Caco-2 (cell line): Measurements from ENCODE around the gene LMTK2. TPM values are rescaled to one million over a fixed set of nuclear protein-coding genes. Genes with fewer than 3 reads are reported as not detected.

Experiments
- BruUV-seq: library from RNA; stranded (reverse); fragments of 400-500 nt; replicated peaks from 2 replicates; lab custom pipeline; 2021; lab: Mats Ljungman, UMichigan
- CTCF ChIA-PET: fragments of 300-600 bp; sonication (Branson Sonifier 250); formaldehyde crosslinking; loops from one replicate; lab custom pipeline; 2022; ENCODE audit warnings: antibody characterized with exemption; lab: Charles Lee
- POLR2A ChIA-PET: fragments of 300-600 bp; sonication (Branson Sonifier 250); formaldehyde crosslinking; loops from one replicate; lab custom pipeline; 2022; ENCODE audit warnings: antibody characterized with exemption; lab: Charles Lee
- DNase-seq, 2 experiments: peaks; one replicate each; pipeline versions ENCODE4 v3.0.0 to v3.0.0-alpha.2; 2020 to 2022
- H3K27me3 ChIP-seq: replicated peaks from 2 replicates; pipeline ENCODE4 v1.6.0; 2011; ENCODE audit warnings: low read length; ENCODE audit not compliant: control insufficient read depth, insufficient read depth
- H3K36me3 ChIP-seq: 2 replicates; pipeline ENCODE4 v1.5.1; 2011; ENCODE audit warnings: low read length; ENCODE audit not compliant: control insufficient read depth, insufficient read depth
- H3K4me1 ChIP-seq: fragments of 250-450 bp; sonication (Bioruptor Pico); 2 replicates; pipeline ENCODE4 v1.5.1; 2020; ENCODE audit warnings: mild to moderate bottlenecking
- H3K4me3 ChIP-seq: 2 replicates; pipeline ENCODE4 v1.5.1; 2011; ENCODE audit warnings: low read depth, mild to moderate bottlenecking, control low read depth, low read length
- H3K9me3 ChIP-seq: fragments of 250-450 bp; sonication (Bioruptor Pico); 2 replicates; pipeline ENCODE4 v1.5.1; 2020; ENCODE audit warnings: mild to moderate bottlenecking, moderate library complexity
- H3K27ac Mint-ChIP-seq: one replicate; pipeline ENCODE4 v1.8.0; 2022; ENCODE audit warnings: mixed read lengths; ENCODE audit not compliant: unreplicated experiment
- H3K27me3 Mint-ChIP-seq: one replicate; pipeline ENCODE4 v1.8.0; 2022; ENCODE audit warnings: mixed read lengths; ENCODE audit not compliant: insufficient read depth, unreplicated experiment
- H3K36me3 Mint-ChIP-seq: one replicate; pipeline ENCODE4 v1.8.0; 2022; ENCODE audit warnings: mild to moderate bottlenecking, mixed read lengths; ENCODE audit not compliant: insufficient read depth, unreplicated experiment
- H3K4me1 Mint-ChIP-seq: one replicate; pipeline ENCODE4 v1.8.0; 2022; ENCODE audit warnings: low read depth, mixed read lengths; ENCODE audit not compliant: unreplicated experiment
- H3K4me3 Mint-ChIP-seq: one replicate; pipeline ENCODE4 v1.8.0; 2022; ENCODE audit warnings: mild to moderate bottlenecking, moderate library complexity, mixed read lengths; ENCODE audit not compliant: unreplicated experiment
- H3K9me3 Mint-ChIP-seq: one replicate; pipeline ENCODE4 v1.8.0; 2022; ENCODE audit warnings: mixed read lengths; ENCODE audit not compliant: unreplicated experiment
- CTCF ChIP-seq, 2 experiments: fragments of 200-600 bp in 1 of 2; IDR thresholded peaks; 1 replicate in 1 of 2; 2 replicates in 1 of 2; pipeline versions ENCODE4 v1.5.1 to v1.8.0; 2011 to 2022; ENCODE audit warnings: antibody characterized with exemption in 1 of 2, control low read depth in 1 of 2, inconsistent platforms in 1 of 2, low read depth in 1 of 2, low read length in 1 of 2, mild to moderate bottlenecking in 1 of 2, moderate library complexity in 1 of 2; ENCODE audit not compliant: insufficient read depth in 1 of 2, severe bottlenecking in 1 of 2, unreplicated experiment in 1 of 2
- intact Hi-C: fragments of 100-400 bp; cut with micrococcal nuclease; formaldehyde crosslinking; loops from one replicate; pipeline ENCODE4 v1.10.0; 2022; ENCODE audit not compliant: unreplicated experiment
- total RNA-seq: library from RNA; stranded (reverse); gene quantifications from 2 replicates; pipeline ENCODE4 v1.2.3, GENCODE V29; 2022

Gene LMTK2
- total RNA-seq, 1 experiment from 2014 or later: 21.9 TPM

- H3K4me3 ChIP-seq: no peak overlapping the region
- no peaks in the 10 kb centered on the region for H3K4me1 Mint-ChIP-seq
- no TSS peak for BruUV-seq
- H3K9me3 ChIP-seq: no peaks in the 10 kb centered on the region
- H3K9me3 Mint-ChIP-seq: no peaks in the 10 kb centered on the region
- H3K36me3 Mint-ChIP-seq: peaks cover 39% of the 10 kb centered on the region
- CTCF ChIA-PET: no interaction called here
- no peaks in the 10 kb centered on the region for H3K36me3 ChIP-seq
- intact Hi-C loops: no loop called here
- H3K27ac Mint-ChIP-seq: no peak overlapping the region
- no peak for DNase-seq
- TF ChIP-seq CTCF (IDR thresholded peaks at IDR 0.05; ENCODE audit: insufficient read depth in 1 of 2, low read depth in 1 of 2, low read length in 1 of 2, severe bottlenecking in 1 of 2, unreplicated experiment in 1 of 2): no peak
- no peaks in the 10 kb centered on the region for H3K27me3 Mint-ChIP-seq
- H3K27me3 ChIP-seq: no peaks in the 10 kb centered on the region
- POLR2A ChIA-PET: no interaction called here
- no peak overlapping the region for H3K4me3 Mint-ChIP-seq
- H3K4me1 ChIP-seq: no peaks in the 10 kb centered on the region
These were observed 51.1 kb downstream of the LMTK2 start for GRCh38 chr7:98157761-98158160.

- BruUV-seq: no TSS peak
- H3K27ac Mint-ChIP-seq: no peak overlapping the region
- DNase-seq: no peak
- CTCF ChIA-PET: interaction anchor here (1.0 kb wide), 1 partner anchor 52 kb away, joined by 4 read pairs; no protein-coding TSS in a partner anchor
- peaks cover 6% of the 10 kb centered on the region for H3K4me1 Mint-ChIP-seq
- Histone ChIP-seq H3K4me3 (no peak overlapping the region), H3K27me3 (no peaks in the 10 kb centered on the region), H3K36me3 (no peaks in the 10 kb centered on the region), H3K4me1 (no peaks in the 10 kb centered on the region), H3K9me3 (no peaks in the 10 kb centered on the region)
- no peaks in the 10 kb centered on the region for H3K27me3 Mint-ChIP-seq
- no peak for TF ChIP-seq CTCF (IDR thresholded peaks at IDR 0.05; ENCODE audit: insufficient read depth in 1 of 2, low read depth in 1 of 2, low read length in 1 of 2, severe bottlenecking in 1 of 2, unreplicated experiment in 1 of 2)
- H3K36me3 Mint-ChIP-seq: peaks cover 11% of the 10 kb centered on the region
- intact Hi-C loops: no loop called here
- POLR2A ChIA-PET: no interaction called here
- no peaks in the 10 kb centered on the region for H3K9me3 Mint-ChIP-seq
- H3K4me3 Mint-ChIP-seq: no peak overlapping the region
These were observed 56.1 kb downstream of the LMTK2 start for GRCh38 chr7:98162758-98163157.

- CTCF ChIA-PET: no interaction called here
- POLR2A ChIA-PET: no interaction called here
These were observed 56.6 kb downstream of the LMTK2 start for GRCh38 chr7:98163269-98163668.

More at GRCh38 chr7:98163269-98163668, 56.6 kb downstream of the LMTK2 start:
- Mint-ChIP-seq H3K4me3 (no peak overlapping the region), H3K9me3 (no peaks in the 10 kb centered on the region), H3K27ac (no peak overlapping the region), H3K4me1 (peaks cover 6% of the 10 kb centered on the region), H3K36me3 (peaks cover 7% of the 10 kb centered on the region), H3K27me3 (no peaks in the 10 kb centered on the region)
- no TSS peak for BruUV-seq
- no peaks in the 10 kb centered on the region for H3K9me3 ChIP-seq
- H3K4me1 ChIP-seq: no peaks in the 10 kb centered on the region
- no peaks in the 10 kb centered on the region for H3K36me3 ChIP-seq
- no peak overlapping the region for H3K4me3 ChIP-seq
- no peaks in the 10 kb centered on the region for H3K27me3 ChIP-seq
- intact Hi-C loops: no loop called here
- no peak for TF ChIP-seq CTCF (IDR thresholded peaks at IDR 0.05; ENCODE audit: insufficient read depth in 1 of 2, low read depth in 1 of 2, low read length in 1 of 2, severe bottlenecking in 1 of 2, unreplicated experiment in 1 of 2)
- DNase-seq: no peak
